GM18951 (cell line): ENCODE data around the gene ABAT.

Experiments used
- POLR2A ChIP-seq: IDR thresholded peaks from 4 replicates; pipeline ENCODE4 v1.6.1; 2011; ENCODE audit warnings: mild to moderate bottlenecking; ENCODE audit not compliant: insufficient read length, insufficient read depth; ENCODE audit errors: extremely low read depth
- in situ Hi-C: fragments of 300-500 bp; cut with MboI; formaldehyde crosslinking; loops from one replicate; pipeline ENCODE4 v1.12.0; 2022; ENCODE audit warnings: low sequenced_read_pairs, mixed read lengths, inconsistent platforms; ENCODE audit not compliant: unreplicated experiment

ABAT gene

DNA sequence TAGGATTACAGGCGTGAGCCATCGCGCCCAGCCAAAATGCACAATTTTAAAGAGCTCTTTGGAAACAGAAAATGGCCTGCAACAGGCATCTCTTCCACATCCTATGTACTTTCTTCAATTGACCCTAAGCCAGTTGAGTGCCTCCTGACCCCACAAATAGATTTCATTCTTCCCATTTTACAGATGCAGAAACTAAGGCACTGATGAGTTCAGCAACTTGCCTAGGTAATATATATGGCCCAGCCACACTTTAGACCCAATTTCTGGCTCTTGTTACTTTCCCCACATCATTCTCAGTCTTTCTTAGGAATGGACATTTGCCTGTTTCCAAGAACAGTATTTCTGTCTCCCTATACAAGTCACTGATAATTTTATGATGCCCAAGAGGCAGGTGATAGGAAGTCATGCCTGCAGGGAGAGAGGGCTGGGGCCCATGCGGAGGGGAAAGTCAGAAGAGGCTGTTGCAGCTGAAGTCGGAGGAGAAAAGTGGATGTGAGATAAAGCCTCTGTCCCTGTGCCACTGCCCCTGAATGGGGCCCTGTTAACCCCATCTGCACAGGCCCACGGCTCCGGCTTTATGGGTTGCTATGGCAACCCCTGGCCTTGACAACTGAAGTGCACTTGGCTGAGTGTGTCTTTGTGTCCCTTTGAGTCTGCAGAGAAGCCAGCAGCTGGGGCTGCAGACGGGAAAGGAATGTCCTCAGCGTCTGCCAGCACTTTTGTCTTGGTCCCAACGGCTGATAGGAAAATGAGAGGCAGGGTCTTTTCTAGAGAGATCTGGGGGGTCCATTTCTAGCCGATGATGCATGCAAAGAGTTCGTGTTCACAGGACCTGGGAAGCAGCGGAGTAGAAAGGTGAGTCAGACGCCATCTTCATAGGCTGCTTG lies 45.9 kb downstream of the ABAT start:
- no peak for TF ChIP-seq POLR2A
- in situ Hi-C loops = no loop called here

DNA sequence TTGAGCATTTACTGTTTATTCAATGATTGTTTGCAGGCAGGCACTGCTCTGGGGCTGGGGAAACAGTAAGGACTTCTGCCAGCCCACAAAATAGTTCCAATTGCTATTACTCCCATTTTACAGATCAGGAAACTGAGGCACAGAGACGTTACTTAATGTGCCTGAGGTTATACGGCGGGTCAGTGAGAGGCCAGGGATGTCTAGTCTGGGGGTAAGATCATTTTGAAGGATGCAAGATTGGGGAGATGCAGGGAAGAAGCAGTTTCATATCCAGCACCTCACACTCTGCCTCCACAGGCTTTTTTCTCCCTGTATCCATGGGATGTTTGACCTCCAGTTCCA lies 46.5 kb downstream of the ABAT start:
- in situ Hi-C loops = no loop called here
- no peak for TF ChIP-seq POLR2A

GRCh38 chr16:8721336-8722024 lies 47.1 kb downstream of the ABAT start:
- in situ Hi-C loops = no loop called here
- no peak for TF ChIP-seq POLR2A

DNA sequence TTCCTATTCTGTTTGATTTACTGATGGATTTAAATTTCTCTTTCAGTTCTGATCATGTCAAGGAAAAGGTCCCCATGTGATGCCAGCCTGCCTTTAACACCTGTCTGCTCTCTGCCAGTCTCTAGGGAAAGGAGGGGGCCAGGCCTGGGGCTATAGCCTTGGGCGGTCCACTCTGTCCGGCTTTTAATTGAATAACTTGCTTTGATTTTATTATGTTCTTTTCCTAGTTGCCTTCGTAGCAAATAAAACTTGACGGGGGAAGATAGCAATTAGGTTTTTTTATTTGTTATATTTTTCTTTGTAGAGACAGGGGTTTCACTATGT lies 47.6 kb downstream of the ABAT start:
- in situ Hi-C loops = no loop called here
- TF ChIP-seq POLR2A = no peak

DNA sequence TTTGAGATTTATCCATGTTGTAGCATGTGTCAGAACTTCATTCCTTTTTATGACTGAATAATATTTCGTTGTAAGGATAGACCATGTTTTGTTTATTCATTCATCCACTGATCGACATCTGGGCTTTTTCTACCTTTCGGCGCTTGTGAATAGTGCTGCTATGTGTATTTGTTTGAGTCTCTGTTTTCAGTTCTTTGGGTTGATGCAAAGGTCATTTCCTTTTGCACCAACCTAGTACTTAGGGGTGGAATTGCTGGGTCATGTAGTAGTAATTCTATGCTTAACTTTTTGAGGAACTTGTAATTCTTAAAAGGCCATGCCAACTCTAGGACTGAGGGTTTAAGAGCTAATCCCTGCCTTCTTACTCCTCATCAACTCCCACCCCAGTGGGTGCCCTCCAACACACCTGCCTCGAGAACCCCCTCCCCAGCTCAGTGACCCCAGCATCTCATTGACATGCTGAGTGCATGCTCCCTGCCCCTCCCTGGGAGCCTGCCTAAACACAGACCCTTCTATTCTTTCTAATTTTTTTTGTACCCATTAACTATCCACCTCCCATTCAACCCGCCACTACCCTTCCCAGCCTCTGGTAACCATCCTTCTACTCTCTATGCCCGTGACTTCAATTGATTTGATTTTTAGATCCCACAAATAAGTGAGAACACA lies 51.2 kb downstream of the ABAT start:
- no peak for TF ChIP-seq POLR2A
- in situ Hi-C loops = no loop called here

- in situ Hi-C loops = no loop called here
- no peak for TF ChIP-seq POLR2A
Measured at GRCh38 chr16:8727131-8727806, 52.9 kb downstream of the ABAT start.

- in situ Hi-C loops = no loop called here
- no peak for TF ChIP-seq POLR2A
Measured at GRCh38 chr16:8727857-8728618, 53.6 kb downstream of the ABAT start.

DNA sequence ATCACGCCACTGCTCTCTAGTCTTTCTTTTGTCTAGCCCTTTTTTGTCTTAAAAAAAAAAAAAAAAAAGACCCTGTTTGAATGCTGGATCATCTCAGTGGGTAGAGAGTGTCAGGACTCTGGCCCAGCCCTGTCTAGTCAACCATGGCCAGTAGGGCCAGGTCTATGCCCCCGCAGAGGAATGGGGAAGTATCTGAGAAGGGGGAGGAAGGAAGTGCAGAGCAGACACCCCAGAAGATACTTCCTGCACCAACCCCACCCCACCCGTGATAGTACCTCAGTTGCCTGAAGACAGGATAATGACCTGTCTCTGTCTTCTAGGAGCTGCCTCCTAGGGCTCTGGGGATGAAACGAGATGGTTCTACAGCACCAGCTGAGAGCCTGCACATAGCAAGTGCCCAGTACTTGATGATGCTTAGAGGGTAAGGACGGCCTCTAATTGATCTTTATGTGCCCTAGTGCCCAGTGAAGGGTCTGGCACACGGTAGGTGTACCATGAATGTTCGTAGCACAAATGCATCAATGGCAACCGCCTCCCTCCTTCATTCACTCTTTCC lies 55.4 kb downstream of the ABAT start:
- TF ChIP-seq POLR2A = no peak
- in situ Hi-C loops = no loop called here

- in situ Hi-C loops = no loop called here
Measured at GRCh38 chr16:8730335-8730915, 56.0 kb downstream of the ABAT start.

GRCh38 chr16:8733849-8734540 lies 59.6 kb downstream of the ABAT start:
- TF ChIP-seq POLR2A = no peak
- in situ Hi-C loops = no loop called here

More at GRCh38 chr16:8730335-8730915, 56.0 kb downstream of the ABAT start:
- no peak for TF ChIP-seq POLR2A

- TF ChIP-seq POLR2A = no peak
- in situ Hi-C loops = no loop called here
Measured at GRCh38 chr16:8735574-8735973, 61.2 kb downstream of the ABAT start.
